ENCODE data around the gene F11. TPM values are rescaled to one million over a fixed set of nuclear protein-coding genes. Genes with fewer than 3 reads are reported as not detected.

The F11 gene
- total RNA-seq, 1 donor from 2014 or later = 0.31 TPM

DNA sequence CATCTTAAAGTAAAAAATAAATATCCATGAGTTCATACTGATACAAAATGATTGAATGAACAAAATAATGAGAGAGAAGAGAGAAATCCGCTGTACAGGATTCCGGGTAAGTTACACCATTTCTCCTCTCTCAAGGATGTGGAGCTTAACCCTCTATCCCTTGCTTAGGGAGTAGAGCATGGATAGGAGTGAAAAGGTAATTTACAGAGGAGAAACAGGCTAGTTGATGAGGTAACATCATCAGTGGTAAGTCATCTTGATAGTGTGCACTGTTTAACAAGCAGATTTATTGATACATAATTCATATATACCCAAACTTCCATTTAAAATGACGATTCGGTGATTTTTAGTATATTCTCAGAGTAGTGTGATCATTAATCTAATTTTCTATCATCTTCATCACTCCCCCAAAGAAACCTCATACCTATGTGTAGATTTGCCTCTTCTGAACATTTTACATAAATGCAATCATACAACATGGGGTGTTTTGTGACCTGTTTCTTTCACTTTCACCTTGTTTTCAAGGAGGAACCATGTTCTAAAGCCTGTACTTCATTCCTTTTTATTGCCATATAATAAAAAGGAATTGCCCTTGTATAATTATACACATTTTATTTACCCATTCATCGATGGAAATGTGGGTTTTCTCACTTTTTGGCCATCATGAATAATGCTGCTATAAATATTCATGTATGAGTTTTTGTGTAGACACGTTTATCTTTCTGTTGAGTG lies 34.8 kb downstream of the F11 start:
- Mint-ChIP-seq H3K27ac (ENCODE audit: unreplicated experiment) (no peak overlapping the region), H3K4me3 (ENCODE audit: unreplicated experiment) (no peak overlapping the region), H3K4me1 (ENCODE audit: unreplicated experiment) (peaks cover 3% of the 10 kb centered on the region), H3K36me3 (ENCODE audit: low read depth, unreplicated experiment) (no peaks in the 10 kb centered on the region), H3K27me3 (ENCODE audit: unreplicated experiment) (peaks cover 2% of the 10 kb centered on the region), H3K9me3 (ENCODE audit: unreplicated experiment) (no peaks in the 10 kb centered on the region)
- DNase-seq (ENCODE audit: low spot score) = no peak
- TF ChIP-seq, protein P1, sequence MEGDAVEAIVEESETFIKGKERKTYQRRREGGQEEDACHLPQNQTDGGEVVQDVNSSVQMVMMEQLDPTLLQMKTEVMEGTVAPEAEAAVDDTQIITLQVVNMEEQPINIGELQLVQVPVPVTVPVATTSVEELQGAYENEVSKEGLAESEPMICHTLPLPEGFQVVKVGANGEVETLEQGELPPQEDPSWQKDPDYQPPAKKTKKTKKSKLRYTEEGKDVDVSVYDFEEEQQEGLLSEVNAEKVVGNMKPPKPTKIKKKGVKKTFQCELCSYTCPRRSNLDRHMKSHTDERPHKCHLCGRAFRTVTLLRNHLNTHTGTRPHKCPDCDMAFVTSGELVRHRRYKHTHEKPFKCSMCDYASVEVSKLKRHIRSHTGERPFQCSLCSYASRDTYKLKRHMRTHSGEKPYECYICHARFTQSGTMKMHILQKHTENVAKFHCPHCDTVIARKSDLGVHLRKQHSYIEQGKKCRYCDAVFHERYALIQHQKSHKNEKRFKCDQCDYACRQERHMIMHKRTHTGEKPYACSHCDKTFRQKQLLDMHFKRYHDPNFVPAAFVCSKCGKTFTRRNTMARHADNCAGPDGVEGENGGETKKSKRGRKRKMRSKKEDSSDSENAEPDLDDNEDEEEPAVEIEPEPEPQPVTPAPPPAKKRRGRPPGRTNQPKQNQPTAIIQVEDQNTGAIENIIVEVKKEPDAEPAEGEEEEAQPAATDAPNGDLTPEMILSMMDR (IDR thresholded peaks at IDR 0.05; ENCODE audit: unreplicated experiment) = no peak

DNA sequence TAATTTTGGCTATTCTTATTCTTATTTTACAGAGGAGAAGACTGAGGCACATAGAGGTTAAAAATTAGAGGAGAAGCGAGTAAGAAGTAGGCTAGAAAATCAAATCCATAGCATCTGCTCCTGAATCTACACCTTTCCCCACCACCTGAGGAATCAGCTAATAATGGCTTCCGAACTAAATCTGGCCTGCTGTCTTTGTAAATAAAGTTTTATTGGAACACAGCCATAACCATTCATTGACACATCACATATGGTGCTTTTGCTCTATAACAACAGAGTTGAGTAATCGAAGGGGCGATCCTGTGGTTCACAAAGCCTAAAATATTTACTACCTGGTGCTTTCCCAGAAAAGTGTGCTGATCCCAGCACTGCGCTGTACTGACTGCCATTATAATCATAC lies 38.2 kb downstream of the F11 start:
- Mint-ChIP-seq H3K27me3 (ENCODE audit: unreplicated experiment) (no peaks in the 10 kb centered on the region), H3K36me3 (ENCODE audit: low read depth, unreplicated experiment) (no peaks in the 10 kb centered on the region), H3K4me3 (ENCODE audit: unreplicated experiment) (no peak overlapping the region), H3K9me3 (ENCODE audit: unreplicated experiment) (no peaks in the 10 kb centered on the region), H3K4me1 (ENCODE audit: unreplicated experiment) (no peaks in the 10 kb centered on the region), H3K27ac (ENCODE audit: unreplicated experiment) (no peak overlapping the region)
- no peak for DNase-seq (ENCODE audit: low spot score)
- TF ChIP-seq, protein P1 (IDR thresholded peaks at IDR 0.05; ENCODE audit: unreplicated experiment) = no peak

DNA sequence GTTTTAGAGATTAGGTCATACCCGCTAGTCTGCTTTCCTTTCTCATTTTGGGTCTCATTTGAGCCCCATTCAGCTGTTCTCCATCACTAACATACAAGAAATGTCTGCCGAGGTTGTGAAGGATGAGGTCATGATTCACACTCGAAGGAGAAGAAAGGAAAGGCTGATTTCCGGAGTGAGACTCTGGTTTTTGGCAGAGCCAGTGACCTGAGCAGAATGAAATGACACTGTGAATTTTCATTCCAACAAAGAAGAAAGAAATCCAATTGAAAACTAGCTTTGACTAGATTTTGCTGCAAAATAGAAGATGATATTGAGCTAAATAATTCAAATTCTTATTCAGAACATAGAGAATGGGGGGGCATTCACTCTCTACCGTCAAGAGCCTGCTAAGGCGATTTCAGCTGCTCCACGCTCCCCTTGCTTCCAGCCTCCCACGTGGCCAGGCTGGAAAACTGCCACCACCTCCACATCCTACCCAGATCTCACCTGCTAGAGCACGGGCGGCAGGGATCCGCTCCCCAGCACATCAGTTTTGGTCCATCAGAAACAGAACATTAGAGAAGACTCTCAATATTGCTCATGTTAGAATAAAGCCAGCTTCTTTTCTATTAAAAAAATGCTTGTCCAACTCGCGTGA lies 39.0 kb downstream of the F11 start:
- Mint-ChIP-seq H3K27ac (ENCODE audit: unreplicated experiment) (no peak overlapping the region), H3K36me3 (ENCODE audit: low read depth, unreplicated experiment) (no peaks in the 10 kb centered on the region), H3K27me3 (ENCODE audit: unreplicated experiment) (no peaks in the 10 kb centered on the region), H3K4me1 (ENCODE audit: unreplicated experiment) (no peaks in the 10 kb centered on the region), H3K9me3 (ENCODE audit: unreplicated experiment) (no peaks in the 10 kb centered on the region), H3K4me3 (ENCODE audit: unreplicated experiment) (no peak overlapping the region)
- no peak for DNase-seq (ENCODE audit: low spot score)
- TF ChIP-seq, protein P1 (IDR thresholded peaks at IDR 0.05; ENCODE audit: unreplicated experiment) = no peak

DNA sequence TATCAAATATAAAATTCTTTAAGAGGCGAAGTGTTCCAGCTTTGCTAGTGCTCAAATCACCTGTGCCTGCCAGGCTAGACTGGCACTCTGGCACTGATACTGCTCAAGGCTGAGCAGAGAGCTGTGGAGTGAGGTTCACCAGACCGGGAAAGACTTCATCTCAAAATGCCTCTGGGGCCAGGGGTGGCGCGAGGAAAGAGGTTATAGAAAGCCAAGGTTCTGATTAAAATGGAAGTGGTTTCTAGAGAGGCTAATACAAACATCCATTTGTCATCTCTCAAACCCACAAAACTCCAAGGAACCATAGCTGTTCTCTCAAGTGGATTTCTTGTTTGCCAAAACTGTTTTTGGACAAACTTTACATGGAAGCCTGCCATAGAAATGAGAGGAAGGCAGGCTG lies 41.5 kb downstream of the F11 start:
- H3K36me3 Mint-ChIP-seq (ENCODE audit: low read depth, unreplicated experiment) = no peaks in the 10 kb centered on the region
- DNase-seq (ENCODE audit: low spot score) = no peak
- TF ChIP-seq, protein P1 (IDR thresholded peaks at IDR 0.05; ENCODE audit: unreplicated experiment) = no peak
- no peak overlapping the region for H3K27ac Mint-ChIP-seq (ENCODE audit: unreplicated experiment)
- H3K4me3 Mint-ChIP-seq (ENCODE audit: unreplicated experiment) = no peak overlapping the region
- no peaks in the 10 kb centered on the region for H3K4me1 Mint-ChIP-seq (ENCODE audit: unreplicated experiment)
- no peaks in the 10 kb centered on the region for H3K9me3 Mint-ChIP-seq (ENCODE audit: unreplicated experiment)
- H3K27me3 Mint-ChIP-seq (ENCODE audit: unreplicated experiment) = peaks cover 2% of the 10 kb centered on the region

DNA sequence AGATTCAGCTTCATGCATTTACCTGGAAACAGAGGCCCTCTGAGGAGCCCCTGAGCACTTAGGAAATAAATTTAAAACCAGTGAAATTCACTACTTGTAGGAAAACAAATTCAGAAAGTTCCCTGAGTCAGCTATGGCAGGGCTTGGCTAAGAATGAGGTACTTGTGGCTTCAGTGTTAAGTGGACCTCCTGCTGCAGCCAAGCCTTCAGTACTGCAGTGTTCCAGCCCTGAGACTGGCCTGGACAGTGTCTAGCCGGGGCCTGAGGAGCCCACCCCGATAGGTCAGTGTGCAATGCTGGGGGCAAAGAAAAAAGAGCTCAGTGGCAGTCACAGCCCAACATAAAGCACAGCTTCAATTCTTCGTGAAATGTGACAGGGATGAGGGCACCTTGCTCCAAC lies 41.9 kb downstream of the F11 start:
- H3K9me3 Mint-ChIP-seq (ENCODE audit: unreplicated experiment) = no peaks in the 10 kb centered on the region
- H3K4me1 Mint-ChIP-seq (ENCODE audit: unreplicated experiment) = no peaks in the 10 kb centered on the region
- peaks cover 2% of the 10 kb centered on the region for H3K27me3 Mint-ChIP-seq (ENCODE audit: unreplicated experiment)
- no peak for DNase-seq (ENCODE audit: low spot score)
- TF ChIP-seq, protein P1 (IDR thresholded peaks at IDR 0.05; ENCODE audit: unreplicated experiment) = no peak
- no peak overlapping the region for H3K4me3 Mint-ChIP-seq (ENCODE audit: unreplicated experiment)
- H3K27ac Mint-ChIP-seq (ENCODE audit: unreplicated experiment) = no peak overlapping the region
- H3K36me3 Mint-ChIP-seq (ENCODE audit: low read depth, unreplicated experiment) = no peaks in the 10 kb centered on the region

Measured in endothelial cell (in vitro differentiated cells).